Jurkat, Clone E6-1 (cell line): ENCODE data around the gene LAPTM4A.
"Not testable (repeated sequence)": the region's sequence is repeated elsewhere in the genome, so short reads cannot be mapped to it uniquely, and the experiment has no call there.

Source experiments
- DNase-seq: peaks from one replicate; pipeline ENCODE4 v3.0.0-alpha.2; 2011; ENCODE audit warnings: low read depth, low spot score
- H3K4me3 ChIP-seq: 2 replicates; pipeline ENCODE4 v1.5.1; 2011; ENCODE audit warnings: mild to moderate bottlenecking, low read length, control low read depth, moderate library complexity

Gene LAPTM4A

GRCh38 chr2:20057268-20057667, 5.8 kb upstream of the LAPTM4A start:
- no peak for DNase-seq

GRCh38 chr2:20054931-20055330, 3.5 kb upstream of the LAPTM4A start:
- H3K4me3 ChIP-seq, result no peak overlapping the region
- no peak for DNase-seq

More at GRCh38 chr2:20057268-20057667, 5.8 kb upstream of the LAPTM4A start:
- no peak overlapping the region for H3K4me3 ChIP-seq

GRCh38 chr2:20054119-20054518, 2.7 kb upstream of the LAPTM4A start:
- no peak overlapping the region for H3K4me3 ChIP-seq
- no peak for DNase-seq

GRCh38 chr2:20052861-20053281, 1.4 kb upstream of the LAPTM4A start:
- DNase-seq, result no peak
- H3K4me3 ChIP-seq, result peak overlapping the region; percentile 65

GRCh38 chr2:20052229-20052851, 912 bp upstream of the LAPTM4A start:
- peak overlapping the region; percentile 65 for H3K4me3 ChIP-seq
- DNase-seq, result no peak

GRCh38 chr2:20050646-20051531, 539 bp downstream of the LAPTM4A start:
- no peak for DNase-seq
- H3K4me3 ChIP-seq, result peak overlapping the region; percentile 65

GRCh38 chr2:20050104-20050645, 1.3 kb downstream of the LAPTM4A start:
- peak; percentile 26 for DNase-seq
- H3K4me3 ChIP-seq, result peak overlapping the region; percentile 65

GRCh38 chr2:20049637-20050036, 1.8 kb downstream of the LAPTM4A start:
- DNase-seq, result no peak
- peak overlapping the region; percentile 65 for H3K4me3 ChIP-seq

- H3K4me3 ChIP-seq, result no peak overlapping the region
- DNase-seq, result no peak
These were observed 2.7 kb downstream of the LAPTM4A start for GRCh38 chr2:20048488-20049448.

GRCh38 chr2:20045712-20046292, 5.6 kb downstream of the LAPTM4A start:
- DNase-seq, H3K4me3 ChIP-seq: not testable (repeated sequence)

GRCh38 chr2:20044778-20045177, 6.7 kb downstream of the LAPTM4A start:
- no peak overlapping the region for H3K4me3 ChIP-seq

GRCh38 chr2:20042531-20042930, 8.9 kb downstream of the LAPTM4A start:
- DNase-seq, result no peak
- H3K4me3 ChIP-seq, result no peak overlapping the region

More at GRCh38 chr2:20044778-20045177, 6.7 kb downstream of the LAPTM4A start:
- DNase-seq, result no peak

GRCh38 chr2:20040489-20041172, 10.8 kb downstream of the LAPTM4A start:
- DNase-seq, result no peak
- H3K4me3 ChIP-seq, result no peak overlapping the region

- no peak overlapping the region for H3K4me3 ChIP-seq
- DNase-seq, result no peak
These were observed 13.8 kb downstream of the LAPTM4A start for GRCh38 chr2:20037660-20038059.

GRCh38 chr2:20035955-20036666, 15.3 kb downstream of the LAPTM4A start:
- peak; percentile 29 for DNase-seq
- no peak overlapping the region for H3K4me3 ChIP-seq

GRCh38 chr2:20034821-20035220, 16.6 kb downstream of the LAPTM4A start:
- DNase-seq, result no peak
- H3K4me3 ChIP-seq, result no peak overlapping the region

- DNase-seq, result no peak
- no peak overlapping the region for H3K4me3 ChIP-seq
These were observed 17.2 kb downstream of the LAPTM4A start for GRCh38 chr2:20034218-20034617.

- DNase-seq, result no peak
- no peak overlapping the region for H3K4me3 ChIP-seq
These were observed 18.1 kb downstream of the LAPTM4A start for GRCh38 chr2:20033322-20033721.
